SK-N-MC (cell line): ENCODE measurements around the gene PDZRN3.

Source experiments
- EZH2 ChIP-seq: fragments of 200-600 bp; sonication (generic); IDR thresholded peaks from one replicate; pipeline ENCODE4 v1.6.1; 2017; ENCODE audit warnings: antibody characterized with exemption
- POLR2AphosphoS5 ChIP-seq: IDR thresholded peaks from 2 replicates; pipeline ENCODE4 v1.6.1; 2012; ENCODE audit warnings: mild to moderate bottlenecking, low read depth, low read length, borderline replicate concordance

DNA sequence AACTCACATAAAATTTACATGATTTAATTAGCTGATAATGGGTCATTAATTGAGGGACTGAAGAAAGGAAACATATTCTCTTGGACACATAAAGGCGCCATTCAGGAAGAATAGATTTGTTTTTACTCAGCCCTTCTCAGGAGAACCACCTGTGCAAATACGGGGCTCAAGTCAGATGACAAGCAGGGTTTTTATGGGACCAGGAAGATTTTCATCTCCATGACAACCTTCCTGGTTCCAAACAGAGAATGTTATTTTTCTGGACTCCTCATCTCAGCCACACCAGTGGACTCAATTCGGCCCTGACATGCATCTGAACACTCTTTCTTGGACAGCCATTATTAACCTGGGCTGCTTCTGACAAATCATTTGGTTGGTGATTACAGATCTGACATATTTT, 120.5 kb downstream of the PDZRN3 start:
- TF ChIP-seq EZH2 (no peak), POLR2AphosphoS5 (no peak)
